ENCODE measurements around the gene PPP1R27.

PPP1R27 gene

DNA sequence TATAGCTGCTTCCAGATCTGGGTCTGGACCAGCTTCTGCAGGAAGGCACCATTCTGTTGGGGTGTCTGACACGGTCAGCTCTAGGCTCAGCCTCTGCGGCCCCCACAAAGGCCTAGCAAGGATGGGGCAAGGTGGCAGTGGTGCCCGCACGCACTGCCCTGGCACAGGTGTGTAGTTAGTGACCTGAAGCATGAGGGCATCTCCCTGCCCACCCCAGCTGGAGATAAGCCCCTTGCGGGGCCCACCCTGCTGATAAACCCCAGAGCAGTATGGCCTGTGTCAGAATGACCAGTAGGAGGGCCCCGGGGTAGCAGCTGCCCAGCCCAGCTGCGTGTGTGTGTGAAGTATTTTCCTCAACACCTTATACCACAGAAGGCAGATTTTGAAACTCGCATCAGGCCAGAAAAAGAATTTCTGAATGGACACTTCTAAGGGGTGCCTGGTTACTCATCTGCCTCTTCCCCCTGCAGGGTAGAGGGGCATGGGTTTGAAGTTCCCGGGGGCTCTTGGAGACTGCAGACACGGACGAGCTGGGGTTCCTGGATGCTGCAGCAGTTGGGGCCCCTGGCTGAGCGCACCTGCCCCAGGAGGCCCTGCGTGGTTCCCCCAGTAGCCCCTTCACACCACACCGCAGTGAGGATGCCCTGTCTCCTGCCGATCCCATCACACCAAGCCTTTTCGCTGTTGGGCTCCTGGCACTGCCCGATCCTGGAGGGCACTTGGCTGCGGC lies 31.8 kb upstream of the PPP1R27 start:
- peaks cover 53% of the 10 kb centered on the region for H3K4me1 Mint-ChIP-seq
- no peaks in the 10 kb centered on the region for H3K9me3 Mint-ChIP-seq
- peak overlapping the region; percentile 81 for H3K27ac Mint-ChIP-seq
- H3K36me3 Mint-ChIP-seq, result peaks cover 31% of the 10 kb centered on the region
- CTCF ChIA-PET, result interaction anchor here (1.2 kb wide), 1 partner anchor 153 kb away, joined by 3 read pairs; no protein-coding TSS in a partner anchor
- H3K4me3 Mint-ChIP-seq, result peak overlapping the region; percentile 13
- no peaks in the 10 kb centered on the region for H3K27me3 Mint-ChIP-seq
- DNase-seq, result no peak

DNA sequence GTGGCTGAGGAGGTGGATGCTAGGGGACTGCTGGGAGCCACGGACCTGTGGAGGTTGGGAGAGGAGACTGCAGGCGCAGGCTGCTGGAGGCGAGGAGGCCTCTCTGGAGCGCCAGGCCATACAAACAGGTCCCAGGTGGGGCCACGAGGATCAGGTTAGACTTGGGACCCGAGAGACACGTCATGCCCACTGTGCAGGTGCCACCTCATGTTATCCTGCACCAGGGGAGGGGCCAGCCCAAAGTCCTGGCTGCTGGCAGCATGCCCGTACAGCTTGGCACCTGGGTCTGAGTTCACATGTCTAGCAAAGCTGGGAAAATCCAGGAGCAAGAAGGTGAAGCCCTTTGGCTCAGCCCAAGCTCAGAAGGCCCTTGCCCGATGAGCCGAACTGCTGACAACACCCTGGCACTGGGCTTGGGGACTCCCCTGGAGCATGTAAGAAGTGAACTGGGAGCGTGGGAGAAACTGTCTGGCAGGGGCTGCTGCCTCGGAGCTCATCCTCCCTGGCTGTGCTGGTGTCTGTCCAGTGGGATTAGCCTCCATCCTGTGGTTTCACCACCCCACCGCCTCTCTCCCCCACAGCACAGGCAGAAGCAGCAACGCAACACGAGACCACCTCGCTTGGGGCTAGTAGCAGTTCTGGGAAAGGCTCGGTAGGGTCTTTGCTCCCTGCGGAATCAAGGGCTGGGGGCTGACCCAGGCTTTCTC lies 31.0 kb upstream of the PPP1R27 start:
- peak overlapping the region; percentile 81 for H3K27ac Mint-ChIP-seq
- no peak for DNase-seq
- H3K36me3 Mint-ChIP-seq, result peaks cover 34% of the 10 kb centered on the region
- no peak overlapping the region for H3K4me3 Mint-ChIP-seq
- CTCF ChIA-PET, result interaction anchor here (1.2 kb wide), 1 partner anchor 154 kb away, joined by 3 read pairs; no protein-coding TSS in a partner anchor
- H3K27me3 Mint-ChIP-seq, result peaks cover 2% of the 10 kb centered on the region
- H3K4me1 Mint-ChIP-seq, result peaks cover 56% of the 10 kb centered on the region
- no peaks in the 10 kb centered on the region for H3K9me3 Mint-ChIP-seq

DNA sequence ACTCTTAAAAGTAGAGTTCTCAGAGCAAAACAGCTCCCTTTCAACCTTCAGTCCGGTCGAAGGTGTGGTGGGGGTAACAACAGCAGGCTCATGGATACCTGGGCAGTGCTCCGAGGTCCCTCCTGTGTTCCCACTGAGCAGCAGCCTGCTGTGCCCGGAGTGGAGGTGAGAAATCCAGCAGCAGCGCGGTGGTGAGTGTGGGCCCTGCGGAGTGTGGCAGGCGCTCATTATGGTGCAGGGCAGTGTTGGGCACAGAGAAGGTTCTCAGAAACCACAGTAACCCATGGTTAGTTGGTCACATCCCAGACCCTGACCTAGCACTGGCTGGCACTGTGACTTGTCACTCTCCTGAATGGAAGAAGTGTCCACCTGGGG lies 30.5 kb upstream of the PPP1R27 start:
- CTCF ChIA-PET, result interaction anchor here (1.2 kb wide), 1 partner anchor 154 kb away, joined by 3 read pairs; no protein-coding TSS in a partner anchor
- Mint-ChIP-seq H3K27me3 (peaks cover 7% of the 10 kb centered on the region), H3K4me1 (peaks cover 56% of the 10 kb centered on the region), H3K27ac (peak overlapping the region; percentile 78), H3K9me3 (no peaks in the 10 kb centered on the region), H3K36me3 (peaks cover 36% of the 10 kb centered on the region), H3K4me3 (no peak overlapping the region)
- no peak for DNase-seq

DNA sequence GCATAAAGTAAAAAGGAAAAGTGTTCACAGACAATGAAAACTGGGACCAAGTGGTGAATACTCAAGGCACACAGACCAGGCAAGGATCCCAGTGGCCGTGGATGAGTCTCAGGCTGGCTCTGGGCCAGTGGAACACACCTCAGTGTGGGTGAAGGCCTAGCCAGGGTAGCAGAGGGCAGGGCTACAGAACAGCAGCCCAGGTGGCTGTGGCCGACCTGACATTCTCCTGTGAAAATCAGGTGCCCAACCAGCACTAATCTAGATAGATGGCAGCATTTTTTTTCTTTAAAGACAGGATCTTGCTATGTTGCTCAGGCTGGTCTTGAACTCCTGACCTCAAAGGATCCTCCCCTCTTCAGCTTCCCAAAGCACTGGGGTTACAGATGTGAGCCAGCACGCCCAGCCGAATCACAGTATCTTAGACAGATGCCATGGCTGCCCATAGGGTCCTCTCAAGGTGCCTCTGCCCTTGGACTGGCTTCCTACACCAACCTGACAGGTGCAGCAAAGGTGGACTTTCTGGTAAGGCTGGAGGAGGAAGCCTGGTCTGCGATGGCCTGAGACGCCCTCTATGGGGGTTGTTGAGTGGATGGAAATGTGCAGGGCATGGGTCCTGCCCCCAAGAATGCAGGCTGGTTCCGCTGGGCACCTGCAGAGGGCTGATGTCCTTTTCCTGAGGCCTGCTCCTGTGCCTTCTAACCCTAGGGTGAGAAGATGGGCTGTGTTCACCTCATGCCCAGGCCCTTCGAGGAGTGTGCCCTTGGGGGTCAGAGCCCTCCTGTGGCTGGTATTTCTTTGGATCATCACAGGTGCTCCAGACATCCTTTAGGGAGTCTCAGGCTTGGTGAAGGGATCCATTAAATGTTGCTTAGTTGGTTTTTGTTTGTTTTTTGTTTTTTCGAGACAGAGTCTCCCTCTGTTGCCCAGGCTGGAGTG lies 29.3 kb upstream of the PPP1R27 start:
- Mint-ChIP-seq H3K9me3 (no peaks in the 10 kb centered on the region), H3K36me3 (peaks cover 33% of the 10 kb centered on the region), H3K27ac (peak overlapping the region; percentile 90), H3K4me1 (peaks cover 54% of the 10 kb centered on the region), H3K27me3 (peaks cover 7% of the 10 kb centered on the region), H3K4me3 (no peak overlapping the region)
- DNase-seq, result no peak
- CTCF ChIA-PET, result no interaction called here

DNA sequence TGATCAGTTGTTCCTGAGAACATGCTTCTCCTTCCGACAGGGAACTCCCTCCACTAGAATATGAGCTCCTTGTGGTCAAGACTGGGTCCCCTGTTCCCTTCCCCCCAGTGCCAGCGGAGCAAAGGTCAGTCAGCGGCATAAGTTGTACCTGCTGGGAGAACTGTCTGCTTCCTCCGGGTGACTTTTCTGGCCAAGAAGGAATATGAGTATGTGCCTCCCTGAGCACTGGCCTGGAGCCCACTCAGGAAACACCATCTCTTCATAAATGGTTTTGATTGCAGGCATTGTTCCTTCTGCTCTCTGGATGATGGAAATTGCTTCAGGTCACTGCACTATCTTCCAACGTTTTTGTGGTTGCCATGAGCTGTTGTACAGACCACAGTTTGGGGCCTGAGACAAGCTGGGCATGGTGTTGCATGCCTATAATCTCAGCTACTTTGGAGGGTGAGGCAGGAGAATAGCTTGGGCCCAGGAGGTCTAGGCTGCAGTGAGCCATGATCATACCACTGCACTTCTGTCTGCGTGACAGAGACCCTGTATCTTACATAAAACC lies 28.3 kb upstream of the PPP1R27 start:
- no peak for DNase-seq
- H3K36me3 Mint-ChIP-seq, result peaks cover 32% of the 10 kb centered on the region
- peaks cover 7% of the 10 kb centered on the region for H3K27me3 Mint-ChIP-seq
- H3K4me3 Mint-ChIP-seq, result peak overlapping the region; percentile 78
- H3K4me1 Mint-ChIP-seq, result peaks cover 57% of the 10 kb centered on the region
- H3K9me3 Mint-ChIP-seq, result no peaks in the 10 kb centered on the region
- CTCF ChIA-PET, result no interaction called here
- H3K27ac Mint-ChIP-seq, result peak overlapping the region; percentile 90

DNA sequence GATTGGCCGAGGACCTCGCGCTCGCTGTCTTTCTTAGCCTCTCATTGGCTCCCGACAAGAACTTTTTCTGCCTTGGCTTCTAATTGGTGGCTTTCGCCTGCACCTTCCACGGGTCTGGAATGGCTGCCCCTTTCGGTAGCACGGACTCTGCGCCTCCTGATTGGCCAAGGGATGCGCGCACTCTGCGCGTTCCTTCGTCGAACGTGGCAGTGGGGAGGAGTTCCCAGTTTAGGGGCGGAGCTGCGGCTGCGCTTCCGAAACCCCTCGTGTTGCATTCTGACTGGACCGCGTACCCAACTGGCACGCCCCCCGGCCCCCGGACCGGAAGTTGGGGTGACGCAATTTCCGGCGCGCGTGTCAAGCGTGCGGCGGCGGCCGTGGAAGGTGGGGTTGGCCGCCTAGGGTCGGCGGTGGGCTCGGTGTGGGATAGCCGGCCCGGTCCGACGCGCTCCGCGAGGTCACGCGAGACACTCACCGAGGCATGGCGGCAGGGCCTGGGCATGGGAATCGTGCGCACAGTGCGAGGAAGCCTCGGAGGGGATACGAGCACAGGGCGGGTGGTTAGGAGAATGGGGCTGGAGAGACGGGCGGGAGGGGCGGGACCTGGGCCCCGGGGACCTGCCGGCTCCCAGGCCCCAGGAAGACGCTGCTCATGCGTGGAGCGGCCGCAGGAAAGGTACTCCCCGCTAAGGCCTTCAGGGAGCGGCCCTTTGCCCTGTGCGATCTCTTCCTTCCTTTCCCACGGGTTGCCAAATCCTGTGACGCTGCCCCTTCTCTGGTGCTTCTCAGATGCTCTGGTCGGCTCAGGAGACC lies 26.1 kb upstream of the PPP1R27 start:
- H3K9me3 Mint-ChIP-seq, result no peaks in the 10 kb centered on the region
- peaks cover 30% of the 10 kb centered on the region for H3K36me3 Mint-ChIP-seq
- CTCF ChIA-PET, result interaction anchor here (1.0 kb wide), 2 partner anchors 60 to 125 kb away, joined by 3 read pairs; no protein-coding TSS in a partner anchor
- peak; percentile 99 for DNase-seq
- peak overlapping the region; percentile 98 for H3K27ac Mint-ChIP-seq
- H3K4me1 Mint-ChIP-seq, result peaks cover 51% of the 10 kb centered on the region
- peaks cover 7% of the 10 kb centered on the region for H3K27me3 Mint-ChIP-seq
- peak overlapping the region; percentile 94 for H3K4me3 Mint-ChIP-seq

DNA sequence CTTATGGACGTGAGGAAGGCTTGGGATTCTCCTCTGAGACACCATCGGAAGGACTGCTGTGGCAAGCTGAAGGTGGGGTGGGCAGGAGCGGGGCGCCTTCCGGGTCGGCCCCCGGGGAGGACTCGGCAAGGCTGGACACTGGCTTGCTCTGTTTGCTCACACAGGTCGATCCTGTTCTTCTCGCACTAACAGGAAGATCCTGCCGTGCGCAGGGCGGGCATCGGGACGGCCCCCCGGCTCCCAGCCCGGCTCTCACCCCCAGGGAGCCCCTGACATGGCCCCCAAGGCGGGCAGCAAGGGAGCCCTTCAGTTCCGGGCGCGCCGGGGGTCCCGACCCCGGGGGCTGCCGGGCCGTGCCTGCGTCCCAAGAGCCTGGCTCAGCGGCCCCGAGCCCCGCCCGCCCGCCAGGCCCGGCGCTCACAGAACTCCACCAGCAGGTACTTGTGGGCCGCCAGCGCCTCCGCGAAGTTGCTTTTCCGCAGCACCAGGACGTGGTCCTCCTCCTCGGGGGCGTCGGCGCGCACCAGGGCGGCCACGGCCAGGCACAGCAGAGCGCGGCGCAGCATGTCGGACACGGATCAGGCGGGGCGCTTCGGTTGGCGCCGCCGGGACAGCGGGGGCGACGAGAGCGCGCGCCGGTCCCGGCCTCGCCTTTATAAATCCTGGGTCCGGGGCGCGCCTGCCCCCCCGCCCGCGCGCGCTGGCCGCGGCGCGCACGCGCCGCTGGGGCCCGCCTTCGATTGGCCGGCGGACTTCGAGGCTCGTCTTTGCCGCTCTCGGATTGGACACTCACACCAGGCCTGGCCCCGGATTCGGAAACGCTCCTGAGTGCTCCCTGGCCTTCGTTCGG lies 25.3 kb upstream of the PPP1R27 start, which contains the start of gene P4HB:
Gene P4HB (minus strand): TSS at position 630 of the 850 bp plus-strand sequence. CDS start 64 bp downstream, at position 566.
- Mint-ChIP-seq H3K4me1 (peaks cover 58% of the 10 kb centered on the region), H3K4me3 (peak within 1 kb of the TSS; percentile 94), H3K27ac (peak within 1 kb of the TSS; percentile 98), H3K9me3 (no peaks in the 10 kb centered on the region), H3K27me3 (peaks cover 7% of the 10 kb centered on the region), H3K36me3 (peaks cover 35% of the 10 kb centered on the region)
- no peak for DNase-seq
- CTCF ChIA-PET, result interaction anchor here (1.0 kb wide), 2 partner anchors 59 to 124 kb away, joined by 3 read pairs; no protein-coding TSS in a partner anchor

DNA sequence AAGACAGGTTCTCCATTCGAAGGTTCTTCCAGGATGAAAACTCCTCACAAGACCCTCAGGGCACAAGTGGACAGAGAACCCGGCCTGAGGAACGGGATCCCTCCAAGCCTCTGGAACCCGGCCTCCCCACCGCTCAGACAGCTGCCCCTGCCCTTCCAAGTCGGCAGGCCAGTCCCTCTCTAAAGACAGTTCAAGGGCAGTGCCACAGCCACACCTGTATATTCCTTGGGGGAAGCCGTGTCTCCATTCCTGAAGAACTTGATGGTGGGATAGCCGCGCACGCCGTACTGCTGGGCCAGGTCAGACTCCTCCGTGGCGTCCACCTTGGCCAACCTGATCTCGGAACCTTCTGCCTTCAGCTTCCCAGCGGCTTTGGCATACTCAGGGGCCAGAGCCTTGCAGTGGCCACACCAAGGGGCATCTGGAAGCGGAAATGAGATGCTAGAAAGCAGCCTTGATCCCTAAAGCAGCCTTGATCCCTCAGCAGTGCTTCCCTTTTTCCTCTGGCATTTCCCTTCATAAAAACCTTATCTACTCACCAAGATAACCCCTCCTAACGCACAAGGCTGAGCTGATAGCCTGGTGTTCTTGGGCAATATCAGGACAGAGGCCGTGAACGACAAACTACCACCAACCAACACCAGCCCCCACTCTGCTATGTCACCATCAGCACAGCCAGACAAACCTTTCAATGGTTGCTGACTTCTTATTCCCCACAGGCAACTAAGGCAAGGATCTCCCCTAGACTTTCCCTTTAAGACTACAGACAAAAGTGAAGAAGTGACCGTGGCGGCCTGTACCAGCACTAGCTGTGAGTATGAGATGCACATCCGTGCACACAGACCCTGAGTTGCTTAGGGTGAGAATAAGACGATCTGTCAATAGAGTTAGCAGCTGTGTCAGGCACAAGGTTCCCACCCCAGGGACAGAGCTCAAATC lies 24.4 kb upstream of the PPP1R27 start:
- Mint-ChIP-seq H3K9me3 (no peaks in the 10 kb centered on the region), H3K4me3 (peak overlapping the region; percentile 91), H3K27me3 (peaks cover 7% of the 10 kb centered on the region), H3K27ac (peak overlapping the region; percentile 91), H3K4me1 (peaks cover 56% of the 10 kb centered on the region), H3K36me3 (peaks cover 41% of the 10 kb centered on the region)
- DNase-seq, result peak; percentile 33
- CTCF ChIA-PET, result no interaction called here

DNA sequence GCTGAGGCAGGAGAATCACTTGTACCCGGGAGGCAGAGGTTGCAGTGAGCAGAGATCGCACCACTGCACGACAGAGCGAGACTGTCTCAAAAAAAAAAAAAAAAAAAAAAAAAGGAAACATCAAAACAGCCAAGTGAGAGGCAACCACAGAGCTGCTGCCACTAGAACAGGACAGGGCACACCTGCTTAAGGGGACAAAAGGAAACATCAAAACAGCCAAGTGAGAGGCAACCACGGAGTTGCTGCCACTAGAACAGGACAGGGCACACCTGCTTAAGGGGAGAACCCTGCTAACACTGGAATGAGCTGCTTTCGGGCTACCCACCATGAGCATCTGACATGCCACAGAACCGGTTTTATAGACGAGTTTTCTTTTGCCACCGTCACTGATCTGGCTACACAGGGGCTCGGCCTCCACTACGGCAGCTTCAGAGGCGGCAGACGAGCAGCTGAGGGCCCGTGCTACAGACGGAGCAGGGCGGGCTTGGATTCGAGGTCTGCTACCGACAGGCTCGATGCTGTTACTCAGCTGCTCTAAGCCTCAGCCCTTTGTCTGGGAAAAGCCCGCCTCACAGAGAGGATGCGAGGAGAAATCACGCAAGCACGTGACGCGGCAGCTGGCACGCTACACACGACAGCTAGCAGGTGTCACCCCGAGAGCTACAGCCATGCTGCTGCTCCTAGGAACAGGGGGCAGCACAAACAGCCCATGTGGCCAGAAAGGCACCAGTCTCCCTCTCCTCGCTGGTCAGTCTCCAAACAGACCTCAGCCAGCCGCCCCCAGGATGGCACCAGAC lies 23.5 kb upstream of the PPP1R27 start:
- peaks cover 7% of the 10 kb centered on the region for H3K27me3 Mint-ChIP-seq
- peaks cover 51% of the 10 kb centered on the region for H3K4me1 Mint-ChIP-seq
- peak overlapping the region; percentile 69 for H3K27ac Mint-ChIP-seq
- no peaks in the 10 kb centered on the region for H3K9me3 Mint-ChIP-seq
- no peak for DNase-seq
- peak overlapping the region; percentile 91 for H3K4me3 Mint-ChIP-seq
- CTCF ChIA-PET, result no interaction called here
- peaks cover 44% of the 10 kb centered on the region for H3K36me3 Mint-ChIP-seq

DNA sequence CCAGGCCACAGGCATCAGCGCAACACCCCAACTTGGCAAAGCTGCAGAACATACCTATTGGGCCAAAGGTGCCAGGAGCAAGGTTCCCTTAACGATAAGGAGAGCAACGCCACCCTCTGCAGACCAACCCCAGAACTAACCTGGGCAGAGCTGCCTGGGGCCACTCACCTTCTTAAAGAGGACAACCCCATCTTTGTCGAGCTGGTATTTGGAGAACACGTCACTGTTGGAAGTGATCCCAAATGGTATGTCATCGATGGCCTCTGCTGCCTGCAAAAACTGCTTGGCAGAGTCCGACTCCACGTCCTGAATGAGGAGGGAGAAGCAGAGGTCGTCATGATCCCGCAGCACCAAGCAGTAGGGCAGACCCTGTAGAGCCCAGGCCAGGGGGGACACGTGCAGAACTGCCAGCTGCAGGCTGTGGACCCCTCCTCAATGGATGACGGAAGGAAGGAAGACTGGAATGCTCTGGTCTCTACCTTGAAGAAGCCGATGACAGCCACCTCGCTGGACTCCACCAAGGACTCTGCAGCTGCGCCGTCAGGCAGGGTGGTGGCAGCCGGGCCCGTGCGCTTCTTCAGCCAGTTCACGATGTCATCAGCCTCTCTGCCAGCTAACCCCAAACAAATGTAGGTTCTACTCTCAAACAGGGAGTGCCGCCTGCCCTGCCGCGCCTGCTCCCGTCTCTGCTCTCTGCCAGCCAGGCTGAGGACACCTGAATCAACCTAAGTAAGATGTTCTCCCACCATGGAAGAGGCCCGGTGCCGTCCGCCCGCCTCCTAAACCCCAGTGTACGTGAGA lies 20.3 kb upstream of the PPP1R27 start:
- no peaks in the 10 kb centered on the region for H3K9me3 Mint-ChIP-seq
- peaks cover 51% of the 10 kb centered on the region for H3K36me3 Mint-ChIP-seq
- CTCF ChIA-PET, result interaction anchor here (0.6 kb wide), 1 partner anchor 36 kb away, joined by 3 read pairs; the partner anchor contains the start of gene ALYREF
- peak; percentile 43 for DNase-seq
- no peak overlapping the region for H3K4me3 Mint-ChIP-seq
- no peaks in the 10 kb centered on the region for H3K27me3 Mint-ChIP-seq
- H3K4me1 Mint-ChIP-seq, result peaks cover 36% of the 10 kb centered on the region
- no peak overlapping the region for H3K27ac Mint-ChIP-seq
